KOPT-K1 (cell line): ENCODE data around the gene ERC1.
"Not testable (repeated sequence)": the region's sequence is repeated elsewhere in the genome, so short reads cannot be mapped to it uniquely, and the experiment has no call there.

Source experiments
- H3K27ac ChIP-seq: fragments of 200-600 bp; sonication (generic); 2 replicates; pipeline ENCODE4 v1.5.1; 2016; ENCODE audit warnings: antibody characterized with exemption, mild to moderate bottlenecking, low read depth, low read length; ENCODE audit not compliant: poor library complexity, severe bottlenecking
- H3K36me3 ChIP-seq: fragments of 200-600 bp; sonication (generic); 2 replicates; pipeline ENCODE4 v1.5.1; 2017; ENCODE audit warnings: antibody characterized with exemption, mild to moderate bottlenecking, low read length, moderate library complexity; ENCODE audit not compliant: insufficient read depth
- H3K9me3 ChIP-seq: fragments of 200-600 bp; sonication (generic); 2 replicates; pipeline ENCODE4 v1.5.1; 2017; ENCODE audit warnings: antibody characterized with exemption, low read length, mild to moderate bottlenecking; ENCODE audit not compliant: insufficient read depth, poor library complexity, severe bottlenecking

Gene ERC1

GRCh38 chr12:1138691-1139090 is 147.7 kb downstream of the ERC1 start:
- Histone ChIP-seq H3K9me3 (no peaks in the 10 kb centered on the region), H3K36me3 (no peaks in the 10 kb centered on the region), H3K27ac (no peak overlapping the region)

DNA sequence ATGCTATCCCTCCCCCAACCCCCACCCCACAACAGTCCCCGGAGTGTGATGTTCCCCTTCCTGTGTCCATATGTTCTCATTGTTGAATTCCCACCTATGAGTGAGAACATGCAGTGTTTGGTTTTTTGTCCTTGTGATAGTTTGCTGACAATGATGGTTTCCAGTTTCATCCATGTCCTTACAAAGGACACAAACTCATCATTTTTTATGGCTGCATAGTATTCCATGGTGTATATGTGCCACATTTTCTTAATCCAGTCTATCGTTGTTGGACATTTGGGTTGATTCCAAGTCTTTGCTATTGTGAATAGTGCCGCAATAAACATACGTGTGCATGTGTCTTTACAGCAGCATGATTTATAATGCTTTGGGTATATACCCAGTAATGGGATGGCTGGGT is 155.7 kb downstream of the ERC1 start:
- H3K27ac ChIP-seq, H3K36me3 ChIP-seq, H3K9me3 ChIP-seq: not testable (repeated sequence)

- Histone ChIP-seq H3K9me3 (no peaks in the 10 kb centered on the region), H3K27ac (no peak overlapping the region), H3K36me3 (no peaks in the 10 kb centered on the region)
Measured at GRCh38 chr12:1147821-1148220, 156.8 kb downstream of the ERC1 start.

- no peaks in the 10 kb centered on the region for H3K9me3 ChIP-seq
Measured at GRCh38 chr12:1157046-1157445, 166.0 kb downstream of the ERC1 start.

DNA sequence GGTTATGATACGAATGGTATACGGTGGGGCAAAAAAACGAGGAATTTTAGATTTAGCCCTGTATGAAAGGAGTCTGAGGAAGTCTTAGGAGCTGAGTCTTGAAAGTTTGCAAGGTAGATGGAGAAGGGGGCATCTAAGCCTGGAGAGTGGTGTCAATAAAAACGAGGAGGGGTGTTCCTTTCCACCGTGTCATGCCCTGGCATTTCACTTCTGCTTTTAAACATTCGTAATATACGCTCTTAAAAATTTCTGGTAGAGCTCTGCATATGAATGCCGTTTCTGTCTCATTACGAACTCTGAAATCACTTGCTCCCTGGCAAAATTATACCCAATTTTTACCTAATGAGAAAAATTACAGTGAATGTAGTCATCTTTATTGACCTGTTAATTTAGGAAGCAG is 170.2 kb downstream of the ERC1 start:
- H3K9me3 ChIP-seq = no peaks in the 10 kb centered on the region
- H3K27ac ChIP-seq = no peak overlapping the region
- no peaks in the 10 kb centered on the region for H3K36me3 ChIP-seq

More at GRCh38 chr12:1157046-1157445, 166.0 kb downstream of the ERC1 start:
- Histone ChIP-seq H3K36me3 (no peaks in the 10 kb centered on the region), H3K27ac (no peak overlapping the region)

DNA sequence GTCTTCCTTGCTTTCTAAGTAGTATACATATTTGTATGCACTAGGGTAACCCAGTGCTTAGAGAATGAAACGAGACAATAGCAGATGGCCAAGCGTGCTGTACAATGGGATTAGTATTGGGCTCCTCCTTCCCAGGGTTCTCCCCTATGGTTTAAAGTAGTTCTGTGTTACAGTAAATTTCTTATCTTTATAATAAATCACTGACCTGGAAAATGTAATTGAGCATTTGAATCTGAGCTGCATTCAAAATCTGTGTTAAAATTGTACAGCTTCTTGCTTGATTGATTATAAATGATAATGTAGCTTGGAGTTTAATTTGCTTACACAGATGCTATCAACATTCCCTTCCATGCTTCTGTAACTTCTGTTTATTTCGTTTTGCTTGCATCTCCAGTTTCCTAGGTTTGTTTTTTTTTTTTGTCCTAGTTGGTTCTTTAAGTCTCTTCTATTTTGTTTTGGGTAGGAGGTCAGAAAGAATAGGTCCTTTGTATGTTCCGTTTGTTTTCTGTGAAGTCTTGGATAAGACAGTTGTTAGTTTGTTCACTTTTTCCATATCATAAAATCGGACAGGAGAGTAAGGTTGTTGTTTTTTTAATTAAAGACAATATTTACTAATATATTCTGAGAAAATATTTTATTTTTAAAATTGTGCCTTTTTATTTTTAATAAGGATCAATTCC is 171.2 kb downstream of the ERC1 start:
- no peak overlapping the region for H3K27ac ChIP-seq
- no peaks in the 10 kb centered on the region for H3K36me3 ChIP-seq
- H3K9me3 ChIP-seq = no peaks in the 10 kb centered on the region

- H3K36me3 ChIP-seq = no peaks in the 10 kb centered on the region
- H3K27ac ChIP-seq = no peak overlapping the region
- no peaks in the 10 kb centered on the region for H3K9me3 ChIP-seq
Measured at GRCh38 chr12:1167784-1168183, 176.8 kb downstream of the ERC1 start.

DNA sequence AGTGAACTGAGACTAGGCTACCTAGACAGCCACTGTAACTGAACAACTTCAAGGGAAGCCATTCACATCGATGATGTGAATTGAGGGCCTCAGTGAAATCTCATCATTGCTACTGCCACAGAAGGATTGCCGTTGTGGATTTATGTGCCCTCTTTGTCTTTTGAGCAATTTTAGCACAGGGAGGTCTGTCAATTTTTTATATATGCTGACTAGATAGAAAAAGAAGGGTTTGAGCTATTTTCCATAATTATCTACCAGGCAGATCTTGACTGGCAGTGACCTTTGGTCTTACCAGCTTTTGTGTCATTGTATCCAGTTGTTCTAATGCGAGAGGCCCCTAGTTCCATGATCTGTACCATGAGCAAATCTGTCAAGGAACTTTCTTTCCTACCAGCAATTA is 179.4 kb downstream of the ERC1 start:
- Histone ChIP-seq H3K27ac (no peak overlapping the region), H3K9me3 (no peaks in the 10 kb centered on the region), H3K36me3 (no peaks in the 10 kb centered on the region)

DNA sequence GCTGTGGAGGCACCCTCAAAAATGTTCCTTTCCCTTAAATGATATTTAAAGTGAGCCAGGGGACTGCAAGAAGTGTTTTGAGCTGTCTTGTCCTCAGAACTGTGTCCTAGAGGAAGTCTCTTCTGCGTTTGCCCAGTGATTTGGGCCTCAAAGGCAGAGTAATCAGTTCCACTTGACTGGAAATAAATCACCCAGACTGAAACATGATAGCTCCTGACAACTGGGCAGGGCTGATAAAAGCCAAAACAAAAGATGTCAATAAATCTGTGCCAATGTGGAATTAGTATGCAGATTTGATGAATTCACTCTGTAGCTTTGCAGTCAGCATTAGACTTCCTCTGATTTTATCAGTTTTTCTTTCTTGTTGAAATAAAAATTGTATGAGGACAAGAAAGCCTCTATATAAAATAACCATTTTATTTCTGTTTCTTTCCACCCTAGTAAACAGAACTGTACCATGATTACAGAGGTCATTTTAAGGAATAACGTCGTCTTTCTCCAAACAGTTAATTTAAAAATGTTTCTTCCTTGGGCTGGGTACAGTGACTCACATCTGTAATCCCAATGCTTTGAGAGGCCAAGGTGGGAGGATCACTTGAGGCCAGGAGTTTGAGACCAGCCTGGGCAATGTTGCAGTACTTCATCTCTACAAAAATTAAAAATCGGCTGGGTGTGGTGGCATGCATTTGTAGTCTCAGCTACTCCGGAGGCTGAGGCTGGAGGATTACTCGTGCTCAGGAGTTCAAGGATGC is 180.8 kb downstream of the ERC1 start:
- no peak overlapping the region for H3K27ac ChIP-seq
- no peaks in the 10 kb centered on the region for H3K9me3 ChIP-seq
- no peaks in the 10 kb centered on the region for H3K36me3 ChIP-seq

GRCh38 chr12:1173781-1174617 is 183.0 kb downstream of the ERC1 start:
- no peaks in the 10 kb centered on the region for H3K9me3 ChIP-seq
- H3K36me3 ChIP-seq = no peaks in the 10 kb centered on the region
- no peak overlapping the region for H3K27ac ChIP-seq

DNA sequence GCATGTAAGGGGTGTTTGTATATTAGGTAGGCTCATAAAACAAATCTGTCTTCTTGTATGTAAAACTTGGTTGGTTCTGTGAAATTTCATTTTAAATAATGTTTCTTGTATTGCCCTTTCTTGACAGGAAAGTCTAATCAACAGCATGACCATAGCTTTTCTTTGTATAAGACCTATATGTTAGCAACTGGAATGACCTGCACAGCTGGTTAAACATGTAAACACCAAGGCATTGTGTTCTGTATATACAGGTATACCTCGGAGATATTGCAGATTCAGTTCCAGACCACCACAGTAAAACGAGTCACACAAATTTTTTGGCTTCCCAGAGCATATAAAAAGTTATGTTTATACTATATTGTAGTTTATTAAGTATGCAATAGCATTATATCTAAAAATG is 183.6 kb downstream of the ERC1 start:
- H3K27ac ChIP-seq = no peak overlapping the region

GRCh38 chr12:1176191-1176590 is 185.2 kb downstream of the ERC1 start:
- Histone ChIP-seq H3K36me3 (no peaks in the 10 kb centered on the region), H3K27ac (no peak overlapping the region), H3K9me3 (no peaks in the 10 kb centered on the region)

More for the DNA sequence above, 183.6 kb downstream of the ERC1 start:
- no peaks in the 10 kb centered on the region for H3K36me3 ChIP-seq
- H3K9me3 ChIP-seq = no peaks in the 10 kb centered on the region

GRCh38 chr12:1179128-1179527 is 188.1 kb downstream of the ERC1 start:
- Histone ChIP-seq H3K27ac (no peak overlapping the region), H3K9me3 (no peaks in the 10 kb centered on the region), H3K36me3 (no peaks in the 10 kb centered on the region)

DNA sequence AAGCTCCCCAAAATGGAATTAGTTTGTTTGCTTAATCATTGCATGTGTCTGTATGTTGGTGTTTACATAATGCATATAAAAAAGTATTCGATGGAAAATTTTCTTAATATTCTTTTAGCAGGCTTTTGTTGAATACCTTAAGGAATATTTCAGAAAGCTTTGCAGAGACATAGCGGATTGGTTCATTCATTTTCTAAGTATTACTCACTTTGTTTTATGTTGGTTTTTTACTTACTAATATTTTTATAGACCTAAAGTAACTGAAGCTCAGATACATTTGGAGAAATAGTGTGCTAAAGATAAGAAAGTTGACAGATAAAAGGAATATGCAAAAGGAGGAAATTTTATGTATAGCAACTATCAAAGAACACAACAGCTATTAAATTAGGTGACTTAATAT is 191.0 kb downstream of the ERC1 start:
- Histone ChIP-seq H3K27ac (no peak overlapping the region), H3K9me3 (no peaks in the 10 kb centered on the region), H3K36me3 (no peaks in the 10 kb centered on the region)

GRCh38 chr12:1184402-1184801 is 193.4 kb downstream of the ERC1 start:
- Histone ChIP-seq H3K27ac (no peak overlapping the region), H3K36me3 (no peaks in the 10 kb centered on the region), H3K9me3 (no peaks in the 10 kb centered on the region)
